Measurements from ENCODE around the gene ADARB2.

The ADARB2 gene

GRCh38 chr10:1359626-1359955 lies 377.7 kb downstream of the ADARB2 start:
- H3K27me3 ChIP-seq (ENCODE audit: control insufficient read depth, low read length): peaks cover 9% of the 10 kb centered on the region; the same call in 1 of the 2 replicates
- H3F3A ChIP-seq (ENCODE audit: control insufficient read depth, insufficient read depth): no peaks in the 10 kb centered on the region
- H4K20me1 ChIP-seq (ENCODE audit: control insufficient read depth, insufficient read depth, low read depth, low read length): no peaks in the 10 kb centered on the region
- H3K36me3 ChIP-seq (ENCODE audit: control insufficient read depth, low read length): no peaks in the 10 kb centered on the region
- TF ChIP-seq CTCF (IDR thresholded peaks at IDR 0.05; ENCODE audit: low read depth, low read length, poor library complexity, severe bottlenecking): no peak
- TF ChIP-seq EZH2phosphoT487 (IDR thresholded peaks at IDR 0.05; ENCODE audit: borderline replicate concordance, low read length): no peak
- no peaks in the 10 kb centered on the region for H3K9me3 ChIP-seq (ENCODE audit: control insufficient read depth, insufficient read depth, low read length)
- H3K79me2 ChIP-seq (ENCODE audit: control insufficient read depth, low read length): no peaks in the 10 kb centered on the region
- H3K27ac ChIP-seq (ENCODE audit: low read depth, low read length): peak overlapping the region; percentile 47
- H3K4me2 ChIP-seq (ENCODE audit: low read length): peak overlapping the region; percentile 77
- H3K4me3 ChIP-seq (ENCODE audit: low read length): peak overlapping the region; percentile 55
- peaks cover 33% of the 10 kb centered on the region for H3K4me1 ChIP-seq (ENCODE audit: control insufficient read depth, low read length)
- no peaks in the 10 kb centered on the region for H3K9me2 ChIP-seq (replicated peaks; ENCODE audit: control insufficient read depth, low read length)

DNA sequence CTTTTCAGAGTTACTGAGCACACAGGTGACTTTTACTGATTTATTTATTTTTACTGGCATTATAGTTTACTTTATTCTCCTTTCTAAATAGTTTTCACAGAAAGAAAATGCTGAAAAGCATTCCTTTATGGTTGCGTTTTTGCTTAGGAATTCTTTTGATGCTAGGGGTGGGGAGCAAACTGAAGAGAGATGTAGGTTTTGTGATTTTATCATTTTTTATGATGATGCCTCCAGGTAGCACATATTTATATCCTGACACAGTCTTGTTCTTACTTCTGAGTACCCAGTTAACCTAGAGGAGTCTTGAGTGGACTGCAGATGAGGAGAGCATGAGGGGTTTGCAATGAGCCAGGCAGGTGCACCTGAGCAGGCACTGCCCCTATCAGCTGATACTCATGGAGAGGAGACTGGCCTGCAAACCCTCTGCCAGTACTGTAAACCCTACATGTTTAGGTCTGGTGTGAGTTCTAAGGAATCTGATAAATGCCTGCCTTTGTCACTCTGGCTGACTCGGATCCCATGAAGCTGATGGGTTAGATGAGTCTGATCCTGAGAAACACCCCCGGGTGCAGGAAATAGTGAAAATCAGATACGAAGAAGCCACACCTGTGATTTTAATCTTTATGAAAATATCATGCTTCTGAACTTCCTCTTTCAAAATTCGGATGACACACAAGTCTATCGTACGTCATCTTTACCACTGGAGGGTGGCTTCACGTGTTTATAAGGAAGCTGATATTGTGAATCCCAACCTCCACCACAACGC lies 378.3 kb downstream of the ADARB2 start:
- Histone ChIP-seq H3K27ac (ENCODE audit: low read depth, low read length) (peak overlapping the region; percentile 47), H3K9me3 (ENCODE audit: control insufficient read depth, insufficient read depth, low read length) (no peaks in the 10 kb centered on the region), H3K27me3 (ENCODE audit: control insufficient read depth, low read length) (peaks cover 9% of the 10 kb centered on the region; the same call in 1 of the 2 replicates), H3K36me3 (ENCODE audit: control insufficient read depth, low read length) (no peaks in the 10 kb centered on the region), H3K4me2 (ENCODE audit: low read length) (peak overlapping the region; percentile 77), H3K4me3 (ENCODE audit: low read length) (peak overlapping the region; percentile 55), H4K20me1 (ENCODE audit: control insufficient read depth, insufficient read depth, low read depth, low read length) (no peaks in the 10 kb centered on the region), H3K9me2 (replicated peaks; ENCODE audit: control insufficient read depth, low read length) (no peaks in the 10 kb centered on the region), H3K4me1 (ENCODE audit: control insufficient read depth, low read length) (peaks cover 33% of the 10 kb centered on the region), H3F3A (ENCODE audit: control insufficient read depth, insufficient read depth) (no peaks in the 10 kb centered on the region), H3K79me2 (ENCODE audit: control insufficient read depth, low read length) (no peaks in the 10 kb centered on the region)
- TF ChIP-seq EZH2phosphoT487 (IDR thresholded peaks at IDR 0.05; ENCODE audit: borderline replicate concordance, low read length) (no peak), CTCF (IDR thresholded peaks at IDR 0.05; ENCODE audit: low read depth, low read length, poor library complexity, severe bottlenecking) (no peak)

- no peak overlapping the region for H3K27ac ChIP-seq (ENCODE audit: low read depth, low read length)
- no peak overlapping the region for H3K4me2 ChIP-seq (ENCODE audit: low read length)
- no peaks in the 10 kb centered on the region for H3K79me2 ChIP-seq (ENCODE audit: control insufficient read depth, low read length)
- H3K27me3 ChIP-seq (ENCODE audit: control insufficient read depth, low read length): peaks cover 9% of the 10 kb centered on the region; the same call in 1 of the 2 replicates
- H3K36me3 ChIP-seq (ENCODE audit: control insufficient read depth, low read length): no peaks in the 10 kb centered on the region
- H3K4me1 ChIP-seq (ENCODE audit: control insufficient read depth, low read length): peaks cover 33% of the 10 kb centered on the region
- no peaks in the 10 kb centered on the region for H3K9me2 ChIP-seq (replicated peaks; ENCODE audit: control insufficient read depth, low read length)
- no peaks in the 10 kb centered on the region for H4K20me1 ChIP-seq (ENCODE audit: control insufficient read depth, insufficient read depth, low read depth, low read length)
- no peaks in the 10 kb centered on the region for H3K9me3 ChIP-seq (ENCODE audit: control insufficient read depth, insufficient read depth, low read length)
- no peak for TF ChIP-seq CTCF (IDR thresholded peaks at IDR 0.05; ENCODE audit: low read depth, low read length, poor library complexity, severe bottlenecking)
- TF ChIP-seq EZH2phosphoT487 (IDR thresholded peaks at IDR 0.05; ENCODE audit: borderline replicate concordance, low read length): no peak
- no peaks in the 10 kb centered on the region for H3F3A ChIP-seq (ENCODE audit: control insufficient read depth, insufficient read depth)
- no peak overlapping the region for H3K4me3 ChIP-seq (ENCODE audit: low read length)
These were observed 379.2 kb downstream of the ADARB2 start for GRCh38 chr10:1358147-1358546.

Data from DOHH2 (cell line).